Measurements from ENCODE around the gene LGALS1.

DNA sequence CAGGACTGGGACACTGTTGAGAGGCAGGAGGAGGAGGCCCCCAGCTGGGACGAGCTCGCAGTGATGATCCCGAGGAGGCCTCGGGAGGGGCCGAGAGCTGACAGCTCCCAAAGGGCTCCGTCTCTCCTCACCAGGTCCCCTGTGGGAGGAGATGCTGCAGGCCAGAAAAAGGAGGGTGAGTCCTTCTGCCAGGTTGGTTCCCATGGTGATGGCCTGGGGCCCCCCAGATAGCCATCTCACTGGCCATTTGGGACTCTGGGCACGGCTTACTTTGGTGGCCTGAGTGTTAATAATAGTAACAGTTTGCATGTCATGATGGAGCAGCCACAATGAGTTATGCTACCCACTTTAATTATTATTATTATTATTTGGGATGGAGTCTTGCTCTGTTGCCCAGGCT lies 40.3 kb downstream of the LGALS1 start:
- TF ChIP-seq CTCF (IDR thresholded peaks at IDR 0.05): no peak
- no peak for TF ChIP-seq EZH2 (IDR thresholded peaks at IDR 0.05; ENCODE audit: borderline replicate concordance, insufficient read depth, low read depth, low read length, poor library complexity, severe bottlenecking)

All from B cell (primary cell).